Subcutaneous abdominal adipose tissue (tissue), 5 donors: Measurements from ENCODE around the gene VRTN.
"Not testable (repeated sequence)": the region's sequence is repeated elsewhere in the genome, so short reads cannot be mapped to it uniquely, and the experiment has no call there.

Experiments used
- H3K27ac ChIP-seq: one replicate; pipeline ENCODE4 v1.7.0; 2013; ENCODE audit warnings: low read depth, mild to moderate bottlenecking, inconsistent platforms, low read length, moderate library complexity
- H3K27me3 ChIP-seq, 5 donors: one replicate each; pipeline ENCODE4 v1.7.0; 2013; ENCODE audit warnings: low read length in 5 of 5, inconsistent platforms in 1 of 5; ENCODE audit not compliant: control insufficient read depth in 5 of 5, insufficient read depth in 4 of 5
- H3K36me3 ChIP-seq, 5 donors: one replicate each; pipeline ENCODE4 v1.7.0; 2013; ENCODE audit warnings: low read length in 5 of 5; ENCODE audit not compliant: control insufficient read depth in 5 of 5, insufficient read depth in 5 of 5
- H3K4me1 ChIP-seq, 5 donors: one replicate each; pipeline ENCODE4 v1.7.0; 2013; ENCODE audit warnings: low read length in 5 of 5, mild to moderate bottlenecking in 3 of 5, moderate library complexity in 1 of 5; ENCODE audit not compliant: control insufficient read depth in 5 of 5, insufficient read depth in 5 of 5
- H3K4me3 ChIP-seq, 5 donors: one replicate each; pipeline ENCODE4 v1.7.0; 2013; ENCODE audit warnings: low read length in 5 of 5, low read depth in 1 of 5
- H3K9ac ChIP-seq, 5 donors: one replicate each; pipeline ENCODE4 v1.7.0; 2013; ENCODE audit warnings: low read length in 5 of 5, mild to moderate bottlenecking in 4 of 5, moderate library complexity in 3 of 5
- H3K9me3 ChIP-seq, 5 donors: one replicate each; pipeline ENCODE4 v1.7.0; 2013; ENCODE audit warnings: low read length in 5 of 5; ENCODE audit not compliant: control insufficient read depth in 5 of 5
- donor health status: healthy.
- donor health status: healthy.
- donor health status: healthy.
- donor health status: healthy.
- donor health status: healthy.

The VRTN gene

DNA sequence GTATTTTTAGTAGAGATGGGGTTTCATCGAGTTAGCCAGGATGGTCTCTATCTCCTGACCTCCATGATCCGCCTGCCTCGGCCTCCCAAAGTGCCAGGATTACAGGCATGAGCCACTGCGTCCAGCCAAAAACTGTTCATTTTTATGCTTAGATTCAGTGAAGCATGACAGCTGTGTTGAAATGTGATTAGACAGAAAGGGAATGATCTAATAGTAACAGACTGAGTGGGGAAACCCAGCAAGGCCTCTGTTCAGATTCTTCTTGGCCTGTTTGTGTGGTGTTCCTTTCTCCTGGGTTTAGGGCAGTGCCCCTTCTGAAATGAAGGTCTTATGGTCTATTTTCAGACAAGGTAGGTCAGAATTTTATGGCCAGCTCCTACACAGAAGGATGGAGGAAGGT is 33.7 kb upstream of the VRTN start:
- no peak overlapping the region for H3K9ac ChIP-seq
- no peaks in the 10 kb centered on the region for H3K36me3 ChIP-seq
- H3K4me3 ChIP-seq = no peak overlapping the region
- no peaks in the 10 kb centered on the region for H3K9me3 ChIP-seq
- H3K4me1 ChIP-seq = no peaks in the 10 kb centered on the region
- no peaks in the 10 kb centered on the region for H3K27me3 ChIP-seq
- no peak overlapping the region for H3K27ac ChIP-seq

DNA sequence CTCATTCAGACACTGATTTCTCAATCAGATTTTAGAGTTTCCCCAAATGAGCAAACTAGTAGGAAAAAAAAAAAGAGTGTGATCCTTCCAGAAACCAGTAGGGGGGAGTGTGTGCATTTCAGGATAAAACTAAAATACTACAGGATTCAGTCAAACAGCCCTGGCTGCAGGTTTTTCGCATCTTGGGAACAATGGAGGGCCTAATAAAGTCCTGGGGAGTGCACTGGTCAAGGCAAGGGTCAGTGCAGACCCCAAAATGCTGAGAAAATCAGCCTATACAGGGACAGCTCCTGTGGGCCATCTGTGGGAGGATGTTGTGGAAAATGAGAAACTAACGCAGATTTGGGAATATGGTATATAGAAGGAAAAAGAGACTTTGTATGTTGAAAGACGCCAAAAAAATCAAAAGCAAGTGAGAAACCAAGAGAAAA is 23.3 kb upstream of the VRTN start:
- no peak overlapping the region for H3K4me3 ChIP-seq
- H3K27ac ChIP-seq = no peak overlapping the region
- H3K27me3 ChIP-seq = peaks cover 0 to 8% (median 2%) of the 10 kb centered on the region in 5 donors
- no peaks in the 10 kb centered on the region for H3K4me1 ChIP-seq
- no peaks in the 10 kb centered on the region for H3K9me3 ChIP-seq
- H3K36me3 ChIP-seq = no peaks in the 10 kb centered on the region
- no peak overlapping the region for H3K9ac ChIP-seq

DNA sequence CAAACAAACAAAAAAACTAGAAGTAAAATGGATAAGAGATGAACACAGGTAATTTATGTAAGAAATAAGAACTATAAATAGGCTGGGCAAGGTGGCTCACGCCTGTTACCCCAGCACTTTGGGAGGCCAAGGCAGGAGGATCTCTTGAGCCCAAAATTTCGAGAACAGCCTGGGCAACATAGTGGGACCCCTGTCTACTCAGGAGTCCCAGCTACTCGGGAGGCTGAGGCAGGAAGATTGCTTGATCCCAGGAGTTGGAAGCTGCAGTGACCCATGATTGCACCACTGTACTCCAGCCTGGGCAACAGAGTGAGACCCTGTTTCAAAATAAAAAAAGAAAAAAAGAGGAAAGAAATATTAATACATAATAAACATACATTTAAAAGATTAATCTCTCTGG is 22.8 kb upstream of the VRTN start:
- H3K9me3 ChIP-seq = no peaks in the 10 kb centered on the region
- no peak overlapping the region for H3K9ac ChIP-seq
- no peak overlapping the region for H3K27ac ChIP-seq
- no peak overlapping the region for H3K4me3 ChIP-seq
- H3K36me3 ChIP-seq = no peaks in the 10 kb centered on the region
- peaks cover 0 to 8% (median 2%) of the 10 kb centered on the region in 5 donors for H3K27me3 ChIP-seq
- no peaks in the 10 kb centered on the region for H3K4me1 ChIP-seq

DNA sequence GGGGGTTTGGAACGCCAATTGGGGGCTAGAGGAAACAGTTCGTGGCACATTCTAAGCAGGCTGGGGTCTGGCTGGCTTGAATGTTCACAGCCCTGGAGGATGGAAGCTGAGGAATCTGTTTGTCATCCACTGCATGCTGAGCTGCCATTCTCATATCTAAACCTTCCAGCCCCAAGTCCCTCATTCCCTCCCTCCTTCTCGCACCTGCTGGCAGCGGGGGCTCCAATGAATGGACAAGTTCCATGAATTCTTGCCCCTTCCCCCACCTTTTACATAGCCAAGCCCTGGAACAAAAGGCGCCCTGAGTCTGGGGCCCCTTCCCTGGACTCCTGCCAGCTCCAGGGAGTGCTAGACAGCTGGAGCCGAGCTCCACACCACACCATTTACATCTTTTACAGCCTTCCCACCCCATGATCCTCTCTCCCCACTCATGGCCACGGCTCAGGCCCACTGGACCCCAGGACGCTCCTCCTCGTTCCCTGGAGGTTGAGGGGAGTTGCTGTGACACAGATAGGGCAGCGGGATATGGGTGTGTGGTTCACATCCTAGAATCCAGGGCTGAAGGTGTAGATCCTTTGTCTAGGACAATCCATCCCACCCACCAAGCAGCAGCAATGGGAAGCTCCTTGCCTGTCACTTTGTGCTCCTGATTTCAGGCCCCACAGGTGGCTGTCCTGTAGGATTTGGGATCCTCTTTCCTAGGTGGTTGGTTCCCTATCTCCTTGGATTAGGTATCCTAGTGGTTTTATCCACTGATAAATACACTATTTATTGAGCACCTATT is 21.7 kb upstream of the VRTN start:
- Histone ChIP-seq H3K27ac (no peak overlapping the region), H3K36me3 (no peaks in the 10 kb centered on the region), H3K9me3 (no peaks in the 10 kb centered on the region)

DNA sequence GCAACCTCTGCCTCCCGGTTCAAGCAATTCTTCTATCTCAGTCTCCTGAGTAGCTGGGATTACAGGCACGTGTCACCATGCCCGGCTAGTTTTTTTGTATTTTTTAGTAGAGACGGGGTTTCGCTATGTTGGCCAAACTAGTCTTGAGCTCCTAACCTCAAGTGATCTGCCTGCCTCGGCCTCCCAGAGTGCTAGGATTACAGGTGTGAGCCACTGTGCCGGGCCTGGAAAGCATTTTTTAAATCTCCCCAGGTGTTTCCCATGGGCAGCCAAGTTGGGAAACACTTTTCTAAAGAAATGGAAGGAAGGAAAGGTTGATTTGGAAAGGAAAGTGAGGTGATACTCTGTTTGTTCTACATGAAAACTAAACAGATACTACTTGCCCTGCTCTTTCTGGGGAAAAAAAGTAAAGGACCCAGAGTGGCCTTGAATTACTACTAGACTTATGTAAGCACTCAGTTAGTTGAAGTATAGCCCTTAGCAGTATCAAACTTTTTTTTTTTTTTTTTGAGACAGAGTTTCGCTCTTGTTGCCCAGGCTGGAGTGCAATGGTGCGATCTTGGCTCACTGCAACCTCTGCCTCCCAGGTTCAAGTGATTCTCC is 18.2 kb upstream of the VRTN start:
- H3K27ac ChIP-seq, H3K9ac ChIP-seq, H3K9me3 ChIP-seq, H3K4me3 ChIP-seq, H3K36me3 ChIP-seq, H3K4me1 ChIP-seq, H3K27me3 ChIP-seq: not testable (repeated sequence)

More for the DNA sequence above, 21.7 kb upstream of the VRTN start:
- peaks cover 0 to 8% (median 2%) of the 10 kb centered on the region in 5 donors for H3K27me3 ChIP-seq
- no peak overlapping the region for H3K4me3 ChIP-seq
- H3K9ac ChIP-seq = no peak overlapping the region
- H3K4me1 ChIP-seq = no peaks in the 10 kb centered on the region

DNA sequence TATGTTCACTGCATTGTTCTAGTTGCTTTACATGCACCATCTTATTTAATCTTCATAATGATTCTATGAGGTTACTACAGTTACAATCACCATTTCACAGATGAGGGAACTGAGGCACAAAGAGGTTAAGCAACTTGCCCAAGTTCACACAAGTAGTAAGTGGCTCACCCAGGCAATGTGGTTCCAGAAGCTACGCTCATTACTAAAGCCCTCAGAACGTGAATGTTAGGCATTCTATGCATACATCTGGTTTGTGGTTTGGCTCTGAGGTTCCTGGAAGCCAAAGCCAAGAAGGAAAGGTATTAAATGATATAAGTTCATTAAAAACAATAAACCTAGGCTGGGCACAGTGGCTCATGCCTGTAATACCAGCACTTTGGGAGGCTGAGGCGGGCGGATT is 14.4 kb upstream of the VRTN start:
- Histone ChIP-seq H3K4me3 (no peak overlapping the region), H3K27ac (no peak overlapping the region), H3K4me1 (no peaks in the 10 kb centered on the region), H3K36me3 (no peaks in the 10 kb centered on the region), H3K27me3 (peaks cover 0 to 4% (median 0%) of the 10 kb centered on the region in 5 donors), H3K9me3 (no peaks in the 10 kb centered on the region), H3K9ac (no peak overlapping the region)

DNA sequence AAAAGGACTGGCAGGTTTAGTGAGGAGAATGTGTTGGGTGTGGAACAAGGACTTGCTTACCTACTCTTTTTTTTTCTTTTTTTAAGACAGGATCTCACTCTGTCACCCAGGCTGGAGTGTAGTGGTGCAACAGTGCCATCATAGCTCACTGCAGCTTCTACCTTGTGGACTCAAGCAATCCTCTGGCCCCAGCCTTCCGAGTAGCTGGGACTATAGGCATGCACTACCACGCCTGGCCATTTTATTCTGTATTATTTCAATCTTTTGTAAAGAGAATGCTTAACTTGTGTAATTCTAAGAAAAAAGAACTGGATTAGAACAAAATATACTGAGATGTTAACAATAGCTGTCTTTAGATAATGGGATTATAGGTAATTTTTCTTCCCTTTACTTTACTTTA is 1.9 kb upstream of the VRTN start:
- no peaks in the 10 kb centered on the region for H3K36me3 ChIP-seq
- no peaks in the 10 kb centered on the region for H3K9me3 ChIP-seq
- no peak overlapping the region for H3K4me3 ChIP-seq
- no peak overlapping the region for H3K9ac ChIP-seq
- no peaks in the 10 kb centered on the region for H3K4me1 ChIP-seq
- no peak overlapping the region for H3K27ac ChIP-seq
- H3K27me3 ChIP-seq = peaks cover 13 to 25% (median 16%) of the 10 kb centered on the region in 5 donors

DNA sequence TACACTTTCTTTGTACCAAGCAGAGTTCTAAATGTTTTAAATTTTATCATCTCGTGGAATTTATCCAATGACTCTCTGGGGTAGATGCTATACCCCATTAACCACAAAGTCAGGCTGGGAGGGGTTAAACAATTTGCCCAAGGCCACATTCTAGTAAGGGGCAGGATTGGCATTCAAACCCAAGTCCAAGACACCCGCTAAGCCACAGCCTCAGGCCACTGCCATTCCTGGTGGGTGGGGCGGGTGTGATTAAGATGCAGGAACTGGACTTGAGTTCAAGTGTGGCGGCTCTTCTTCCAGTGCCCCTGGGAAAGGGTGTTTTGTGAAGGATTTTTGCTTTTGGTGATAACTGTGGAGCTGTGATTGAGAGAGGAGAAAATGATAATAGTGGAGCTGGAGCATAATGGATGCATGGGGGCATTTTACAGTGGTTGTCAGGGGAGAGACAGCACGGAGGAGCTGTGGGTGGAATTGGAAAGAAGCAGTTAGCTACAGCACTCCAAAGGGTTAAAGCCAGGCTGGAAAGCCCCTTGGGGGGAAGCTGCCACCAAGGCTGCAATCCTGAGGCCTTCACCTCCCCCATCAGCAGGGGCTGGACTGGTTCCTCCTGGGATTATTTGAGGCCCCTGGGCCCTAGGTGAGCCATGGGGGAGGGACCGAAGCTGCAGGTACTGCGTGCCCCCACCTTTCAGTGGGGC is 1.0 kb upstream of the VRTN start:
- no peaks in the 10 kb centered on the region for H3K36me3 ChIP-seq

DNA sequence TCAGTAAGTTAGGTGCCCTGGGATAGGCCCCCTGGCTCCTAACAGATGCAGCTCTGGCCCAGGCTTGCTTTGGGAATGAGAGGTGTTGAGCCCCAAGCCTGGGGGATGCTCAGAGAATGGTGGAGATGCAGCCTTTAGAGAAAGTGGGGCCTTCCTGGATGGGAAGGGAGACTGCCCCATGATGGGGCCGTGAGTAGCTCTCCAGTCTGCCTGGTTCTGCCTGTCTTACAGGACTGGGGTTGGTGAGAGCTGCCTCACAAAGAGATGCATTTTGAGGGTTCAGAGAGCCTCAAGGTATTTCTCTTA is 523 bp upstream of the VRTN start:
- H3K36me3 ChIP-seq = no peaks in the 10 kb centered on the region
- no peaks in the 10 kb centered on the region for H3K9me3 ChIP-seq
- H3K27me3 ChIP-seq = peaks cover 13 to 25% (median 16%) of the 10 kb centered on the region in 5 donors
- no peak overlapping the region for H3K4me3 ChIP-seq
- no peak overlapping the region for H3K27ac ChIP-seq
- no peak overlapping the region for H3K9ac ChIP-seq
- H3K4me1 ChIP-seq = no peaks in the 10 kb centered on the region

More for the DNA sequence above, 1.0 kb upstream of the VRTN start:
- Histone ChIP-seq H3K27me3 (peaks cover 13 to 25% (median 16%) of the 10 kb centered on the region in 5 donors), H3K9me3 (no peaks in the 10 kb centered on the region), H3K4me3 (no peak overlapping the region), H3K4me1 (no peaks in the 10 kb centered on the region), H3K9ac (no peak overlapping the region), H3K27ac (no peak overlapping the region)

DNA sequence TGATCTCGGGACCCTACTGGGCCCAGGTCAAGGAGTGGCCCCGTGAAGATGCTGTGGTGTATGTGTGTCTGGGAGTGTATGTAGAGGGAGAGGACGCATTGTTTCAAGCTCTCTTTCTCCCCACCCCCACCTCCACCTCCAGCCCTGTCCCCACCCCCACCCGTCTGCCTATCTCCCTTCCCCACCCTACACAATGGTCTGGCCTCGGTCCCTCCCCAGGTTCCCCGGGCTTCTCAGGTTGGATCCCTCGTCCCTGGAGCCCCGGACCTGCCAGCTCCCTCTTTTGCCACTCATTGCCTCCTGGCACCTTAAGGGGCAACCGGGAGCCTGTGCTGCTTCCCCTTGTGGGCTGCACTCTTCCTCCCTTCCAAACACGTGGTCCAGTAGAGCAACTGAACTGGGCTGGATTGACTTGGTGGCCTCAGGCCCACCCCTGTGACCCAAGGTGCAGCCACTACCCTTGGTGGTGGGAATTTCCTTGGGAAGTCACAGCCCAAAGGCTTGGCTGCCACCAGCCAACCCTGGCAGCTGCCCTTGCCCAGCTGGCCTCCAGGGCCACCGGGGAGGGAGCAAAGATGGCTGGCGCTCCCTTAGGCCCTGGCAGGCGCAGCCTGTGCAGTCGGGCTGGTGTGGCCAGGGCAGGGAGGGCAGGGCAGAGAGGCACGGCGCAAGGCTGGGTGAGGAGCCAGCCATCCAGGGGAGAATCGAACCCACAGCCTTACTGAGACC is 628 bp downstream of the VRTN start:
- Histone ChIP-seq H3K36me3 (no peaks in the 10 kb centered on the region), H3K9me3 (no peaks in the 10 kb centered on the region), H3K4me1 (no peaks in the 10 kb centered on the region), H3K9ac (no peak overlapping the region), H3K4me3 (no peak overlapping the region), H3K27ac (no peak overlapping the region), H3K27me3 (peaks cover 13 to 25% (median 16%) of the 10 kb centered on the region in 5 donors)
